Measurements from ENCODE around the gene CACNA2D4.

GRCh38 chr12:1798641-1799020, 119.8 kb downstream of the CACNA2D4 start:
- TF ChIP-seq CTCF (IDR thresholded peaks at IDR 0.05; ENCODE audit: insufficient read depth, low read length) (no peak), REST (IDR thresholded peaks at IDR 0.05; ENCODE audit: insufficient replicate concordance, low read depth) (no peak), GABPA (IDR thresholded peaks at IDR 0.05; ENCODE audit: low read depth) (no peak), SPI1 (IDR thresholded peaks at IDR 0.05; ENCODE audit: borderline replicate concordance, low read depth) (no peak)
